Osteoblast (primary cell): ENCODE measurements around the gene DZIP1L. TPM values are rescaled to one million over a fixed set of nuclear protein-coding genes. Genes with fewer than 3 reads are reported as not detected.

Experiments used
- DNase-seq: peaks from one replicate; pipeline ENCODE4 v3.0.0; 2011; ENCODE audit warnings: low spot score, mixed read lengths; ENCODE audit not compliant: insufficient read length; ENCODE audit errors: missing footprints
- H2AFZ ChIP-seq: 2 replicates; pipeline ENCODE4 v1.6.0; 2011; ENCODE audit warnings: mild to moderate bottlenecking, low read length
- H3K27ac ChIP-seq: 2 replicates; pipeline ENCODE4 v1.5.1; 2011; ENCODE audit warnings: mild to moderate bottlenecking, low read depth, low read length, moderate library complexity
- H3K27me3 ChIP-seq: 2 replicates; pipeline ENCODE4 v1.6.0; 2012; ENCODE audit warnings: mild to moderate bottlenecking, control low read depth, inconsistent platforms, low read length, moderate library complexity; ENCODE audit not compliant: insufficient read depth
- H3K36me3 ChIP-seq: 2 replicates; pipeline ENCODE4 v1.5.1; 2011; ENCODE audit warnings: mild to moderate bottlenecking, low read length, control low read depth, moderate library complexity; ENCODE audit not compliant: insufficient read depth
- H3K4me1 ChIP-seq: 2 replicates; pipeline ENCODE4 v1.5.1; 2011; ENCODE audit warnings: mild to moderate bottlenecking, low read length, control low read depth, moderate library complexity; ENCODE audit not compliant: insufficient read depth
- H3K4me2 ChIP-seq: 2 replicates; pipeline ENCODE4 v1.6.0; 2011; ENCODE audit warnings: mild to moderate bottlenecking, low read length; ENCODE audit not compliant: insufficient read depth
- H3K4me3 ChIP-seq: fragments of 200-600 bp; sonication (generic); 3 replicates; pipeline ENCODE4 v1.5.1; 2012; ENCODE audit warnings: mild to moderate bottlenecking, low read length, inconsistent platforms; ENCODE audit not compliant: insufficient read depth
- H3K79me2 ChIP-seq: 2 replicates; pipeline ENCODE4 v1.6.0; 2012; ENCODE audit warnings: mild to moderate bottlenecking, low read length, control low read depth, inconsistent platforms; ENCODE audit not compliant: insufficient read depth
- H3K9me3 ChIP-seq: 2 replicates; pipeline ENCODE4 v1.5.1; 2011; ENCODE audit warnings: low read depth, low read length, control low read depth
- H4K20me1 ChIP-seq: 2 replicates; pipeline ENCODE4 v1.6.0; 2012; ENCODE audit warnings: mild to moderate bottlenecking, low read length, control low read depth; ENCODE audit not compliant: insufficient read depth
- CTCF ChIP-seq: IDR thresholded peaks from 2 replicates; pipeline ENCODE4 v1.5.1; 2011; ENCODE audit warnings: mild to moderate bottlenecking, low read depth, low read length, moderate library complexity; ENCODE audit errors: extremely low read depth
- total RNA-seq: library from RNA; depleted of rRNA; stranded (reverse); fragments of >200 nt; gene quantifications from 2 replicates; pipeline ENCODE4 v1.2.3, GENCODE V29; 2012

The DZIP1L gene
- total RNA-seq, 1 donor = 42.3 TPM

- no peak for TF ChIP-seq CTCF
- Histone ChIP-seq H3K27ac (no peak overlapping the region), H3K36me3 (peaks cover 53% of the 10 kb centered on the region), H4K20me1 (peaks cover 11% of the 10 kb centered on the region), H3K27me3 (no peaks in the 10 kb centered on the region), H3K9me3 (no peaks in the 10 kb centered on the region), H2AFZ (no peak overlapping the region), H3K79me2 (no peaks in the 10 kb centered on the region), H3K4me1 (peaks cover 4% of the 10 kb centered on the region), H3K4me3 (no peak overlapping the region), H3K4me2 (no peak overlapping the region)
- DNase-seq = no peak
These were observed 45.4 kb downstream of the DZIP1L start for GRCh38 chr3:138070006-138070405.

GRCh38 chr3:138068579-138069174 is 46.7 kb downstream of the DZIP1L start:
- DNase-seq = peak; percentile 96
- Histone ChIP-seq H3K79me2 (no peaks in the 10 kb centered on the region), H3K4me2 (no peak overlapping the region), H3K36me3 (peaks cover 65% of the 10 kb centered on the region), H3K27ac (no peak overlapping the region), H2AFZ (no peak overlapping the region), H4K20me1 (peaks cover 11% of the 10 kb centered on the region), H3K27me3 (no peaks in the 10 kb centered on the region), H3K4me1 (peaks cover 4% of the 10 kb centered on the region), H3K9me3 (no peaks in the 10 kb centered on the region), H3K4me3 (no peak overlapping the region)
- peak; percentile 99 for TF ChIP-seq CTCF

- Histone ChIP-seq H4K20me1 (peaks cover 11% of the 10 kb centered on the region), H3K79me2 (no peaks in the 10 kb centered on the region), H3K27me3 (no peaks in the 10 kb centered on the region), H3K27ac (no peak overlapping the region), H2AFZ (no peak overlapping the region), H3K4me2 (no peak overlapping the region), H3K4me1 (peaks cover 5% of the 10 kb centered on the region), H3K9me3 (no peaks in the 10 kb centered on the region), H3K4me3 (no peak overlapping the region), H3K36me3 (peaks cover 62% of the 10 kb centered on the region)
- TF ChIP-seq CTCF = no peak
- peak; percentile 41 for DNase-seq
These were observed 47.4 kb downstream of the DZIP1L start for GRCh38 chr3:138068046-138068445.

GRCh38 chr3:138066972-138067371 is 48.4 kb downstream of the DZIP1L start:
- Histone ChIP-seq H3K79me2 (no peaks in the 10 kb centered on the region), H3K4me1 (peaks cover 11% of the 10 kb centered on the region), H3K4me3 (no peak overlapping the region), H4K20me1 (peaks cover 8% of the 10 kb centered on the region), H2AFZ (no peak overlapping the region), H3K27ac (no peak overlapping the region), H3K4me2 (no peak overlapping the region), H3K9me3 (no peaks in the 10 kb centered on the region), H3K36me3 (peaks cover 58% of the 10 kb centered on the region), H3K27me3 (no peaks in the 10 kb centered on the region)
- DNase-seq = no peak
- TF ChIP-seq CTCF = no peak
